PC-9 (cell line): ENCODE results near the gene PTPN13. TPM values are rescaled to one million over a fixed set of nuclear protein-coding genes. Genes with fewer than 3 reads are reported as not detected.

Experiments used
- BruUV-seq: library from RNA; stranded (reverse); fragments of 400-500 nt; replicated peaks from 2 replicates; lab custom pipeline; 2021; lab: Mats Ljungman, UMichigan
- CTCF ChIA-PET: fragments of 300-600 bp; sonication (Branson Sonifier 250); formaldehyde crosslinking; loops from one replicate; lab custom pipeline; 2022; ENCODE audit warnings: antibody characterized with exemption; lab: Charles Lee
- POLR2A ChIA-PET: fragments of 300-600 bp; sonication (Branson Sonifier 250); formaldehyde crosslinking; loops from one replicate; lab custom pipeline; 2022; ENCODE audit warnings: antibody characterized with exemption; ENCODE audit not compliant: unreplicated experiment; lab: Charles Lee
- DNase-seq, 2 experiments: peaks; one replicate each; pipeline versions ENCODE4 v3.0.0 to v3.0.0-alpha.2; 2015 to 2022; ENCODE audit warnings: mixed read lengths in 1 of 2
- H2AFZ ChIP-seq: fragments of 200-600 bp; sonication (generic); 2 replicates; pipeline ENCODE4 v1.8.1; 2017; ENCODE audit warnings: antibody characterized with exemption
- H3F3A ChIP-seq: fragments of 200-600 bp; sonication (generic); 2 replicates; pipeline ENCODE4 v1.8.1; 2017; ENCODE audit warnings: antibody characterized with exemption, mild to moderate bottlenecking, low read depth; ENCODE audit not compliant: insufficient read depth
- H3K27ac ChIP-seq: fragments of 200-600 bp; sonication (generic); 2 replicates; pipeline ENCODE4 v1.6.1; 2016; ENCODE audit warnings: mixed run types
- H3K27me3 ChIP-seq: fragments of 200-600 bp; sonication (generic); 2 replicates; pipeline ENCODE4 v1.6.1; 2016; ENCODE audit warnings: low read depth, mixed run types; ENCODE audit not compliant: insufficient read depth
- H3K36me3 ChIP-seq: fragments of 200-600 bp; sonication (generic); 2 replicates; pipeline ENCODE4 v1.6.1; 2016; ENCODE audit warnings: low read depth, mixed run types
- H3K4me1 ChIP-seq: fragments of 200-600 bp; sonication (generic); replicated peaks from 2 replicates; pipeline ENCODE4 v1.6.1; 2016; ENCODE audit warnings: mixed run types; ENCODE audit not compliant: insufficient read depth
- H3K4me2 ChIP-seq: fragments of 200-600 bp; sonication (generic); 2 replicates; pipeline ENCODE4 v1.6.1; 2017; ENCODE audit warnings: mixed run types
- H3K4me3 ChIP-seq: fragments of 200-600 bp; sonication (generic); 2 replicates; pipeline ENCODE4 v1.6.1; 2016; ENCODE audit warnings: mixed run types
- H3K79me2 ChIP-seq: fragments of 200-600 bp; sonication (generic); 2 replicates; pipeline ENCODE4 v1.6.1; 2017; ENCODE audit warnings: low read depth, mixed run types
- H3K9me2 ChIP-seq: fragments of 200-600 bp; sonication (generic); 2 replicates; pipeline ENCODE4 v1.8.1; 2017; ENCODE audit warnings: mild to moderate bottlenecking; ENCODE audit not compliant: insufficient read depth
- H3K9me3 ChIP-seq: fragments of 200-600 bp; sonication (generic); 2 replicates; pipeline ENCODE4 v1.8.1; 2016; ENCODE audit warnings: low read depth; ENCODE audit not compliant: insufficient read depth
- H4K20me1 ChIP-seq: fragments of 200-600 bp; sonication (generic); 2 replicates; pipeline ENCODE4 v1.8.1; 2017; ENCODE audit not compliant: insufficient read depth
- CTCF ChIP-seq: fragments of 200-600 bp; sonication (generic); conservative IDR thresholded peaks from 2 replicates; pipeline ENCODE4 v1.6.1; 2017; ENCODE audit warnings: mixed run types, antibody characterized with exemption, mild to moderate bottlenecking, moderate library complexity
- EZH2 ChIP-seq: fragments of 200-600 bp; sonication (generic); IDR thresholded peaks from 2 replicates; pipeline ENCODE4 v1.8.0; 2017; ENCODE audit warnings: antibody characterized with exemption, low read depth
- intact Hi-C: fragments of 100-400 bp; cut with micrococcal nuclease; formaldehyde crosslinking; loops from one replicate; pipeline ENCODE4 v1.10.0; 2022; ENCODE audit not compliant: unreplicated experiment
- total RNA-seq: library from RNA; stranded (reverse); gene quantifications from 2 replicates; pipeline ENCODE4 v1.2.3, GENCODE V29; 2021

PTPN13 gene
- total RNA-seq, 1 experiment from 2014 or later, result 6.9 TPM

- no peak for DNase-seq
- BruUV-seq, result no TSS peak
- CTCF ChIA-PET, result no interaction called here
- no peak overlapping the region for H3K27ac ChIP-seq
- POLR2A ChIA-PET, result no interaction called here
- H3K4me1 ChIP-seq, result no peaks in the 10 kb centered on the region
- no peaks in the 10 kb centered on the region for H3F3A ChIP-seq
- H4K20me1 ChIP-seq, result no peaks in the 10 kb centered on the region
- no peaks in the 10 kb centered on the region for H3K79me2 ChIP-seq
- H3K4me3 ChIP-seq, result no peak overlapping the region
- no peaks in the 10 kb centered on the region for H3K27me3 ChIP-seq
- H3K36me3 ChIP-seq, result no peaks in the 10 kb centered on the region
- no peak overlapping the region for H3K4me2 ChIP-seq
- H3K9me3 ChIP-seq, result no peaks in the 10 kb centered on the region
- H3K9me2 ChIP-seq, result no peaks in the 10 kb centered on the region
- TF ChIP-seq CTCF (no peak), EZH2 (no peak)
- no peak overlapping the region for H2AFZ ChIP-seq
- intact Hi-C loops, result no loop called here
Measured at GRCh38 chr4:86560447-86560846, 33.7 kb upstream of the PTPN13 start.

DNA sequence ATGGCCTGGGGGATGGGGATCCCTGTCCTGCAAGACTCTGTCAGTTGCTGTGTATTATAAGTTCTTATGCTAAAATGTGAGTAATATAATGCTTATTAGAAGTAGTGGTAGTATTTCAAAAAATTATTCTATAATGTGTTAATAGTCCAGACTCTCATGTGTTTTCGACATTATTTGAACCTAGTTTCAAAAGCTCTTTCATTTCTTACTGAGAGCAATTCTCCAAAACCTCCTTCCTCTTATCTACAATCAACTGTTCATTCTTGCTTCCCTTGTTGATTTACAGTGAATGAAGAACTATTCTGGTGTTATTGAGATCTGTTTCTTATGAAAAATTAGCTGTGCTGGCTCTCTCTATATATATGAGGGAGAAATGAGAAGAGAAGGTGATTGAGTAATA is 32.9 kb upstream of the PTPN13 start:
- BruUV-seq, result no TSS peak
- H3K4me3 ChIP-seq, result no peak overlapping the region

GRCh38 chr4:86563416-86563815 is 30.7 kb upstream of the PTPN13 start:
- H3F3A ChIP-seq, result no peaks in the 10 kb centered on the region
- H3K36me3 ChIP-seq, result no peaks in the 10 kb centered on the region
- ChIA-PET POLR2A (no interaction called here), CTCF (no interaction called here)
- H3K4me3 ChIP-seq, result no peak overlapping the region
- no peaks in the 10 kb centered on the region for H3K27me3 ChIP-seq
- H2AFZ ChIP-seq, result no peak overlapping the region
- intact Hi-C loops, result no loop called here
- H3K9me2 ChIP-seq, result no peaks in the 10 kb centered on the region
- TF ChIP-seq CTCF (no peak), EZH2 (no peak)
- H3K9me3 ChIP-seq, result no peaks in the 10 kb centered on the region
- BruUV-seq, result no TSS peak
- no peaks in the 10 kb centered on the region for H4K20me1 ChIP-seq
- no peak for DNase-seq
- H3K27ac ChIP-seq, result no peak overlapping the region
- H3K4me1 ChIP-seq, result no peaks in the 10 kb centered on the region
- no peak overlapping the region for H3K4me2 ChIP-seq
- no peaks in the 10 kb centered on the region for H3K79me2 ChIP-seq

More for the DNA sequence above, 32.9 kb upstream of the PTPN13 start:
- Histone ChIP-seq H3K27ac (no peak overlapping the region), H4K20me1 (no peaks in the 10 kb centered on the region), H3F3A (no peaks in the 10 kb centered on the region), H3K4me2 (no peak overlapping the region), H3K9me3 (no peaks in the 10 kb centered on the region), H3K79me2 (no peaks in the 10 kb centered on the region), H3K36me3 (no peaks in the 10 kb centered on the region), H2AFZ (no peak overlapping the region), H3K9me2 (no peaks in the 10 kb centered on the region), H3K4me1 (no peaks in the 10 kb centered on the region), H3K27me3 (no peaks in the 10 kb centered on the region)
- intact Hi-C loops, result no loop called here
- ChIA-PET POLR2A (no interaction called here), CTCF (no interaction called here)
- TF ChIP-seq CTCF, result no peak
- TF ChIP-seq EZH2, result no peak
- DNase-seq, result no peak
